SK-N-SH (cell line): ENCODE data around the gene TBX4. TPM values are rescaled to one million over a fixed set of nuclear protein-coding genes. Genes with fewer than 3 reads are reported as not detected.

ENCODE experiments used
- CTCF ChIA-PET: fragments of 300-600, 350-600 bp; formaldehyde crosslinking; extraction: SDS; loops from one replicate; lab custom pipeline; 2021; lab: Yijun Ruan, JAX
- POLR2A ChIA-PET: fragments of 350-600 bp; sonication (Branson Sonifier 250); formaldehyde crosslinking; extraction: SDS; loops from one replicate; lab custom pipeline; 2020; ENCODE audit warnings: antibody characterized with exemption, inconsistent platforms; lab: Yijun Ruan, JAX
- DNase-seq: peaks from one replicate; pipeline ENCODE4 v3.0.0; 2012
- H2AFZ ChIP-seq: fragments of 200-600 bp; sonication (generic); 2 replicates; pipeline ENCODE4 v1.8.1; 2016; ENCODE audit warnings: antibody characterized with exemption, mild to moderate bottlenecking, low read depth
- H3F3A ChIP-seq: fragments of 200-600 bp; sonication (generic); replicated peaks from 2 replicates; pipeline ENCODE3; 2016; ENCODE audit warnings: antibody characterized with exemption, mild to moderate bottlenecking; ENCODE audit not compliant: insufficient read depth
- H3K27ac ChIP-seq, 2 experiments: fragments of 200-500 bp in 1 of 2; fragments of 200-600 bp in 1 of 2; sonication (Bioruptor generic) in 1 of 2; sonication (generic), shearing (Covaris generic) in 1 of 2; 2 replicates each; pipeline versions ENCODE4 v1.5.1 to v1.6.1; 2014 to 2016; ENCODE audit warnings: low read depth in 2 of 2, inconsistent platforms in 1 of 2, low read length in 1 of 2, mild to moderate bottlenecking in 1 of 2, mixed read lengths in 1 of 2
- H3K27me3 ChIP-seq: fragments of 200-600 bp; sonication (generic), shearing (Covaris generic); 2 replicates; pipeline ENCODE4 v1.6.1; 2016; ENCODE audit warnings: mixed run types; ENCODE audit not compliant: insufficient read depth
- H3K36me3 ChIP-seq, 2 experiments: fragments of 200-500 bp in 1 of 2; fragments of 200-600 bp in 1 of 2; sonication (Bioruptor generic) in 1 of 2; sonication (generic) in 1 of 2; replicated peaks in 1 of 2; 2 replicates each; pipeline versions ENCODE3 to v1.5.1; 2014 to 2016; ENCODE audit warnings: low read length in 1 of 2, mild to moderate bottlenecking in 1 of 2; ENCODE audit not compliant: insufficient read depth in 2 of 2, control insufficient read depth in 1 of 2
- H3K4me1 ChIP-seq, 2 experiments: fragments of 200-500 bp in 1 of 2; fragments of 200-600 bp in 1 of 2; sonication (Bioruptor generic) in 1 of 2; sonication (generic), shearing (Covaris generic) in 1 of 2; 2 replicates each; pipeline versions ENCODE4 v1.5.1 to v1.6.1; 2014 to 2016; ENCODE audit warnings: low read depth in 1 of 2, low read length in 1 of 2, mixed run types in 1 of 2; ENCODE audit not compliant: insufficient read depth in 2 of 2, control insufficient read depth in 1 of 2
- H3K4me2 ChIP-seq: fragments of 200-600 bp; sonication (generic), shearing (Covaris generic); 2 replicates; pipeline ENCODE4 v1.6.1; 2017; ENCODE audit warnings: mixed run types
- H3K4me3 ChIP-seq, 2 experiments: fragments of 200-500 bp in 1 of 2; fragments of 200-600 bp in 1 of 2; sonication (Bioruptor generic) in 1 of 2; sonication (generic), shearing (Covaris generic) in 1 of 2; 2 replicates each; pipeline versions ENCODE4 v1.5.1 to v1.8.1; 2014 to 2016; ENCODE audit warnings: low read depth in 2 of 2, inconsistent platforms in 1 of 2, low read length in 1 of 2, mild to moderate bottlenecking in 1 of 2, mixed read lengths in 1 of 2, moderate library complexity in 1 of 2
- H3K79me2 ChIP-seq: fragments of 200-600 bp; sonication (generic); 2 replicates; pipeline ENCODE4 v1.8.1; 2017; ENCODE audit warnings: mild to moderate bottlenecking; ENCODE audit not compliant: insufficient read depth
- H3K9ac ChIP-seq: fragments of 200-600 bp; sonication (generic); 2 replicates; pipeline ENCODE4 v1.6.1; 2017; ENCODE audit warnings: mixed run types
- H3K9me2 ChIP-seq: fragments of 200-600 bp; sonication (generic); 2 replicates; pipeline ENCODE4 v1.6.1; 2017; ENCODE audit warnings: mixed run types
- H3K9me3 ChIP-seq: fragments of 200-600 bp; sonication (generic); 2 replicates; pipeline ENCODE4 v1.6.1; 2017; ENCODE audit warnings: mixed run types, mild to moderate bottlenecking, moderate library complexity
- H4K20me1 ChIP-seq: fragments of 200-600 bp; sonication (generic); 2 replicates; pipeline ENCODE4 v1.6.1; 2017; ENCODE audit warnings: mild to moderate bottlenecking, mixed run types; ENCODE audit not compliant: insufficient read depth
- FOXJ3 ChIP-seq: sonication (generic); formaldehyde crosslinking; IDR thresholded peaks from 2 replicates; pipeline ENCODE4 v1.5.1; 2020; ENCODE audit warnings: mild to moderate bottlenecking, missing genetic modification reagents
- FOXM1 ChIP-seq: IDR thresholded peaks from 2 replicates; pipeline ENCODE4 v1.4.0; 2012; ENCODE audit warnings: low read depth, mild to moderate bottlenecking
- IRF3 ChIP-seq: fragments of 150-350 bp; IDR thresholded peaks from 2 replicates; pipeline ENCODE4 v1.6.1; 2016; ENCODE audit warnings: mild to moderate bottlenecking, low read depth, low read length
- JUND ChIP-seq: IDR thresholded peaks from 2 replicates; pipeline ENCODE4 v1.4.0; 2012
- MAX ChIP-seq: IDR thresholded peaks from 2 replicates; pipeline ENCODE4 v1.4.0; 2012; ENCODE audit warnings: low read depth
- POLR2AphosphoS5 ChIP-seq: IDR thresholded peaks from 2 replicates; pipeline ENCODE4 v1.6.1; 2012; ENCODE audit warnings: low read depth, low read length
- RFX5 ChIP-seq: IDR thresholded peaks from 2 replicates; pipeline ENCODE4 v1.6.1; 2012; ENCODE audit warnings: mild to moderate bottlenecking, improper control_type of control experiment, low read length
- SIN3A ChIP-seq: IDR thresholded peaks from 2 replicates; pipeline ENCODE4 v1.6.1; 2012; ENCODE audit warnings: low read depth, mild to moderate bottlenecking, low read length, moderate library complexity, borderline replicate concordance
- TAF1 ChIP-seq: IDR thresholded peaks from 2 replicates; pipeline ENCODE4 v1.6.1; 2012; ENCODE audit warnings: low read depth, mild to moderate bottlenecking, low read length, moderate library complexity, borderline replicate concordance
- USF2 ChIP-seq: fragments of 150-350 bp; IDR thresholded peaks from 2 replicates; pipeline ENCODE4 v1.6.1; 2017; ENCODE audit warnings: antibody characterized with exemption, low read length, low read depth, borderline replicate concordance
- WGBS: methylation state at CpG from one replicate; pipeline ENCODE4 v1.1.6; 2017; ENCODE audit warnings: low lambda C conversion rate; 5-methylcytosine and 5-hydroxymethylcytosine counted together
- polyA plus RNA-seq, 3 experiments: library from polyadenylated mRNA; depleted of rRNA; stranded (reverse); fragments of >200 nt; gene quantifications; 2 replicates each; pipeline ENCODE4 v1.2.3, GENCODE V29; 2012

Gene TBX4
- polyA plus RNA-seq, 1 of the 3 experiments (the other 2 are of a cell fraction), result 0.02 TPM

GRCh38 chr17:61404913-61405685, 47.1 kb upstream of the TBX4 start:
- CTCF ChIA-PET, result interaction anchor here (1.1 to 7.3 kb wide), 2 partner anchors 7 to 15 kb away, joined by 3 to 73 read pairs; no protein-coding TSS in a partner anchor
- Histone ChIP-seq H3K36me3 (peaks cover 67 to 70% of the 10 kb centered on the region in 2 experiments), H3F3A (peaks cover 40% of the 10 kb centered on the region), H3K4me3 (no peak overlapping the region; a peak in 1 of 4 replicates), H3K27ac (no peak overlapping the region; a peak in 2 of 4 replicates), H3K9ac (no peak overlapping the region), H3K4me2 (peak overlapping the region; percentile 95; the same call in 1 of the 2 replicates), H4K20me1 (peaks cover 65% of the 10 kb centered on the region), H3K4me1 (peaks cover 21 to 43% of the 10 kb centered on the region in 2 experiments), H3K9me3 (no peaks in the 10 kb centered on the region), H3K79me2 (peaks cover 74% of the 10 kb centered on the region), H3K27me3 (no peaks in the 10 kb centered on the region), H2AFZ (no peak overlapping the region), H3K9me2 (no peaks in the 10 kb centered on the region)
- no peak for TF ChIP-seq MAX
- TF ChIP-seq FOXJ3 (CRISPR knock-in tag), result no peak
- no peak for TF ChIP-seq JUND
- TF ChIP-seq RFX5, result no peak
- TF ChIP-seq USF2, result no peak
- TF ChIP-seq TAF1, result no peak
- TF ChIP-seq FOXM1, result no peak
- TF ChIP-seq IRF3, result no peak
- POLR2A ChIA-PET, result interaction anchor here (1.1 kb wide), 1 partner anchor 167 kb away, joined by 3 read pairs; no protein-coding TSS in a partner anchor
- peak; percentile 31 for DNase-seq
- 98% methylated on average over 66 of the region's 71 CpGs for WGBS

GRCh38 chr17:61405686-61406536, 46.3 kb upstream of the TBX4 start:
- 94% methylated on average over 32 of the region's 37 CpGs for WGBS
- CTCF ChIA-PET, result interaction anchor here (0.9 to 16.4 kb wide), 4 partner anchors 9 to 685 kb away, joined by 3 to 318 read pairs (median 6); no protein-coding TSS in a partner anchor
- POLR2A ChIA-PET, result no interaction called here
- Histone ChIP-seq H3K9me3 (no peaks in the 10 kb centered on the region), H3K27ac (peak overlapping the region in 1 of 2 experiments; percentile 41; a peak in 2 of 4 replicates), H2AFZ (no peak overlapping the region), H3K9ac (no peak overlapping the region), H3K36me3 (peaks cover 67% of the 10 kb centered on the region in 2 experiments), H3K27me3 (no peaks in the 10 kb centered on the region), H3K4me2 (peak overlapping the region; percentile 66; the same call in 1 of the 2 replicates), H3F3A (peaks cover 47% of the 10 kb centered on the region), H3K9me2 (no peaks in the 10 kb centered on the region), H3K4me3 (no peak overlapping the region; a peak in 1 of 4 replicates), H3K4me1 (peaks cover 21 to 43% of the 10 kb centered on the region in 2 experiments), H3K79me2 (peaks cover 67% of the 10 kb centered on the region), H4K20me1 (peaks cover 65% of the 10 kb centered on the region)
- TF ChIP-seq SIN3A, result no peak
- TF ChIP-seq POLR2AphosphoS5, result peak; percentile 14; the same call in 1 of the 2 replicates
- peak; percentile 36 for DNase-seq
